ENCODE data around the gene SEC23A. TPM values are rescaled to one million over a fixed set of nuclear protein-coding genes. Genes with fewer than 3 reads are reported as not detected.

Gene SEC23A
- total and polyA plus RNA-seq, 2 of the 13 experiments (the other 11 are each of a cell fraction or from before 2014, with no cell fraction given): 403 to 887 TPM

GRCh38 chr14:39145266-39145966 is 42.4 kb upstream of the SEC23A start (continued):
- TF ChIP-seq ZKSCAN8 (CRISPR knock-in tag; IDR thresholded peaks at IDR 0.05; ENCODE audit: borderline replicate concordance) (no peak), ZNF180 (CRISPR knock-in tag; IDR thresholded peaks at IDR 0.05; ENCODE audit: borderline replicate concordance, low read depth) (no peak), KLF15 (CRISPR knock-in tag; IDR thresholded peaks at IDR 0.05; ENCODE audit: borderline replicate concordance) (no peak), BCLAF1 (IDR thresholded peaks at IDR 0.05) (no peak), THYN1 (CRISPR knock-in tag; IDR thresholded peaks at IDR 0.05; ENCODE audit: borderline replicate concordance, low read depth) (no peak), NR2F2 (IDR thresholded peaks at IDR 0.05; ENCODE audit: borderline replicate concordance, low read depth) (peak; percentile 71; the same call in 1 of the 2 replicates), ZNF770 (CRISPR knock-in tag; IDR thresholded peaks at IDR 0.05) (peak; percentile 14; the same call in 1 of the 2 replicates), CCAR2 (optimal IDR thresholded peaks at IDR 0.05; ENCODE audit: low read depth, low read length) (no peak), PCBP2 (optimal IDR thresholded peaks at IDR 0.05; ENCODE audit: low read depth, low read length, poor library complexity, severe bottlenecking) (no peak), BATF2 (CRISPR knock-in tag; IDR thresholded peaks at IDR 0.05) (no peak), BRF2 (CRISPR knock-in tag; IDR thresholded peaks at IDR 0.05) (0 out of 2 replicates have a peak, but pooled peaks have one; percentile 25), KMT2A (CRISPR knock-in tag; IDR thresholded peaks at IDR 0.05) (peak; percentile 73), ELF4 (CRISPR knock-in tag; IDR thresholded peaks at IDR 0.05; ENCODE audit: borderline replicate concordance) (no peak), REPIN1 (CRISPR knock-in tag; IDR thresholded peaks at IDR 0.05; ENCODE audit: borderline replicate concordance, low read depth) (peak; percentile 73; the same call in 1 of the 2 replicates), AKAP8 (CRISPR knock-in tag; IDR thresholded peaks at IDR 0.05) (no peak), ATRX (CRISPR knock-in tag; IDR thresholded peaks at IDR 0.05; ENCODE audit: borderline replicate concordance) (no peak), HDAC2 (CRISPR knock-in tag; IDR thresholded peaks at IDR 0.05) (peak; percentile 89), ZNF530 (CRISPR knock-in tag; IDR thresholded peaks at IDR 0.05; ENCODE audit: low read depth) (no peak), NFE2 (CRISPR knock-in tag; IDR thresholded peaks at IDR 0.05) (no peak), ZNF251 (CRISPR knock-in tag; IDR thresholded peaks at IDR 0.05) (no peak), TFAP4 (IDR thresholded peaks at IDR 0.05; ENCODE audit: borderline replicate concordance, low read depth) (no peak; the same call in 1 of the 2 replicates), SAP130 (CRISPR knock-in tag; IDR thresholded peaks at IDR 0.05; ENCODE audit: low read depth) (peak; percentile 72), FOXM1 (CRISPR knock-in tag; IDR thresholded peaks at IDR 0.05) (no peak)
